RWPE1 (cell line): ENCODE data around the gene DNAH5.

Experiments used
- CTCF ChIA-PET: fragments of 350-600 bp; sonication (Branson Sonifier 250); formaldehyde crosslinking; extraction: SDS; loops from one replicate; lab custom pipeline; 2021; lab: Yijun Ruan, JAX
- POLR2A ChIA-PET: fragments of 400-600 bp; formaldehyde crosslinking; extraction: SDS; loops from one replicate; lab custom pipeline; 2020; ENCODE audit warnings: antibody characterized with exemption; ENCODE audit not compliant: low non-redundant PET; lab: Yijun Ruan, JAX
- DNase-seq: peaks from one replicate; pipeline ENCODE4 v3.0.0; 2012; ENCODE audit warnings: low spot score
- H3K27ac ChIP-seq: fragments of 450-650 bp; 2 replicates; pipeline ENCODE4 v1.5.1; 2017
- TF ChIP-seq, protein P1 (sequence below): fragments of 450-650 bp; conservative IDR thresholded peaks from 2 replicates; pipeline ENCODE4 v1.5.1; 2017; ENCODE audit warnings: low read depth, mild to moderate bottlenecking

Gene DNAH5

GRCh38 chr5:13919087-13919486 lies 25.4 kb downstream of the DNAH5 start:
- CTCF ChIA-PET = no interaction called here
- TF ChIP-seq, protein P1, sequence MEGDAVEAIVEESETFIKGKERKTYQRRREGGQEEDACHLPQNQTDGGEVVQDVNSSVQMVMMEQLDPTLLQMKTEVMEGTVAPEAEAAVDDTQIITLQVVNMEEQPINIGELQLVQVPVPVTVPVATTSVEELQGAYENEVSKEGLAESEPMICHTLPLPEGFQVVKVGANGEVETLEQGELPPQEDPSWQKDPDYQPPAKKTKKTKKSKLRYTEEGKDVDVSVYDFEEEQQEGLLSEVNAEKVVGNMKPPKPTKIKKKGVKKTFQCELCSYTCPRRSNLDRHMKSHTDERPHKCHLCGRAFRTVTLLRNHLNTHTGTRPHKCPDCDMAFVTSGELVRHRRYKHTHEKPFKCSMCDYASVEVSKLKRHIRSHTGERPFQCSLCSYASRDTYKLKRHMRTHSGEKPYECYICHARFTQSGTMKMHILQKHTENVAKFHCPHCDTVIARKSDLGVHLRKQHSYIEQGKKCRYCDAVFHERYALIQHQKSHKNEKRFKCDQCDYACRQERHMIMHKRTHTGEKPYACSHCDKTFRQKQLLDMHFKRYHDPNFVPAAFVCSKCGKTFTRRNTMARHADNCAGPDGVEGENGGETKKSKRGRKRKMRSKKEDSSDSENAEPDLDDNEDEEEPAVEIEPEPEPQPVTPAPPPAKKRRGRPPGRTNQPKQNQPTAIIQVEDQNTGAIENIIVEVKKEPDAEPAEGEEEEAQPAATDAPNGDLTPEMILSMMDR = no peak
- POLR2A ChIA-PET = no interaction called here
- DNase-seq = no peak
- no peak overlapping the region for H3K27ac ChIP-seq

- no peak for DNase-seq
- CTCF ChIA-PET = no interaction called here
- H3K27ac ChIP-seq = no peak overlapping the region
- POLR2A ChIA-PET = no interaction called here
- TF ChIP-seq, protein P1 = no peak
Observed at GRCh38 chr5:13917061-13917460, 27.4 kb downstream of the DNAH5 start.

GRCh38 chr5:13913962-13914361 lies 30.5 kb downstream of the DNAH5 start:
- DNase-seq = no peak
- ChIA-PET POLR2A (no interaction called here), CTCF (interaction anchor here (0.9 kb wide), 1 partner anchor 451 kb away, joined by 3 read pairs; no protein-coding TSS in a partner anchor)
- TF ChIP-seq, protein P1 = no peak
- H3K27ac ChIP-seq = no peak overlapping the region

- ChIA-PET CTCF (no interaction called here), POLR2A (no interaction called here)
- TF ChIP-seq, protein P1 = no peak
- DNase-seq = no peak
- H3K27ac ChIP-seq = no peak overlapping the region
Observed at GRCh38 chr5:13910637-13911288, 33.7 kb downstream of the DNAH5 start.

- DNase-seq = no peak
- H3K27ac ChIP-seq = no peak overlapping the region
- POLR2A ChIA-PET = no interaction called here
- CTCF ChIA-PET = no interaction called here
- TF ChIP-seq, protein P1 = no peak
Observed at GRCh38 chr5:13910201-13910600, 34.3 kb downstream of the DNAH5 start.

DNA sequence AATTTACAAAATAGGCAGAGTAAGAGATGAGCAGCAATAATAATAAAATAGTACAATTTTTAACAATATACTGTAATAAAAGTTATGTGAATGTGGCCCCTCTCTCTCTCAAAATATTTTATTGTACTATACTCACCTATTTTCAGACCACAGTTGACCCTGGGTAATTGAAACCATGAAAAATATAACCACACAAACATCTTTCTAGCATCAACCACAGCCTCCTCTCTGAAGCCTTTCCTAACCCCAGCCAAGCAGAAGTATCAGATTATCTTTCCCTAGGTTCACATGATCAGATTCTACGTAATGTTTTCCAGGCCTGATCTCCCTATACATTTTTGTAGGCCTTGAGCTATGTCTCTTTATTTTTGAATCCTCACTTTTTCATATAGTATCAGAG lies 35.2 kb downstream of the DNAH5 start:
- POLR2A ChIA-PET = no interaction called here
- DNase-seq = no peak
- CTCF ChIA-PET = no interaction called here
- no peak overlapping the region for H3K27ac ChIP-seq
- TF ChIP-seq, protein P1 = no peak
